SK-N-MC (cell line): Measurements from ENCODE around the gene TAPT1.

Source experiments
- DNase-seq: peaks from one replicate; pipeline ENCODE4 v3.0.0-alpha.2; 2011; ENCODE audit warnings: low read depth, low spot score
- H3K27ac ChIP-seq: fragments of 200-600 bp; sonication (generic); 2 replicates; pipeline ENCODE4 v1.5.1; 2016; ENCODE audit warnings: mixed run types
- H3K36me3 ChIP-seq: fragments of 200-600 bp; sonication (generic); 2 replicates; pipeline ENCODE4 v1.6.1; 2017; ENCODE audit warnings: antibody characterized with exemption, low read length, mixed read lengths; ENCODE audit not compliant: insufficient read depth
- H3K4me3 ChIP-seq: fragments of 200-600 bp; sonication (generic); 2 replicates; pipeline ENCODE4 v1.5.1; 2016
- H3K9ac ChIP-seq: fragments of 200-600 bp; sonication (generic); 2 replicates; pipeline ENCODE4 v1.8.0; 2017; ENCODE audit warnings: mixed run types, mixed read lengths; ENCODE audit not compliant: insufficient read length
- H3K9me3 ChIP-seq: fragments of 200-600 bp; sonication (generic); 2 replicates; pipeline ENCODE4 v1.6.1; 2017; ENCODE audit warnings: low read depth, mild to moderate bottlenecking, antibody characterized with exemption, low read length, moderate library complexity, mixed read lengths
- EZH2 ChIP-seq: fragments of 200-600 bp; sonication (generic); IDR thresholded peaks from one replicate; pipeline ENCODE4 v1.6.1; 2017; ENCODE audit warnings: antibody characterized with exemption
- FOXP2 ChIP-seq: optimal IDR thresholded peaks from 2 replicates; pipeline ENCODE3; 2011; ENCODE audit warnings: mild to moderate bottlenecking, moderate library complexity; ENCODE audit not compliant: insufficient read depth; ENCODE audit errors: extremely low read length, control extremely low read depth
- POLR2AphosphoS5 ChIP-seq: IDR thresholded peaks from 2 replicates; pipeline ENCODE4 v1.6.1; 2012; ENCODE audit warnings: mild to moderate bottlenecking, low read depth, low read length, borderline replicate concordance

TAPT1 gene

DNA sequence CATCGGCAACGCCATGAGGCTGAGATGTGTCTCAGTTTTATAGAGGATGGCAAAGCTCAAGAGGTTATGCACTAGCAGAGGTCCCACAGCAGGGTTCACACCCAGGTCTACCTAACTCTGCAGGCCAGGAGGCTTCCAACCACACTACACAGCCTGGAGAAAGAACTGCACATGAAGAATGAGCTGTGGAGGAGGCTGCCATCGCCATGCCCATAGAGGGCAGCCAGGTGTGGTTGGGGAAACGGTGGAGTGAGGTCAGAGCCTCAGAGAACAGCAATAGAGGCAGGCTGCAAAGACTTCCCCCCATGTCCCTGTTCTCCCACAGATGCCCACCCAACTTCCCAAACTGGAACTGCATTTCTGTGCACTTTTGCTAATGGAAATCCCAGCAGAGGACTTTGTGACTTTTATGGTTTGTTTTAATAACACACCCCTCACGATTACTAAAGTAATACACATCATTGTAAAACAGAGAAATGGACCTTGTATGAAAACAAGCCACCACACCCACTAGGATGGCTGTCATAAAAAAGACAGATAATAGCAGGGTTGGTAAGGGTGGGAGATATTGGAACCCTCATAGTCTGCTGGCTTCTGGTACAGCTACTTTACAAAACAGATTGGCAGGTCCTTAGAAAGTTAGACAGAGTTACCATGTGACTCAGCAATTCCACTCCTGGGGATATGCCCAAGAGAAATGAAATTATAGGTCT, 83.5 kb downstream of the TAPT1 start:
- Histone ChIP-seq H3K9me3 (no peaks in the 10 kb centered on the region), H3K4me3 (no peak overlapping the region), H3K9ac (no peak overlapping the region), H3K36me3 (no peaks in the 10 kb centered on the region), H3K27ac (no peak overlapping the region)
- TF ChIP-seq FOXP2 (no peak), EZH2 (no peak), POLR2AphosphoS5 (no peak)
- no peak for DNase-seq

DNA sequence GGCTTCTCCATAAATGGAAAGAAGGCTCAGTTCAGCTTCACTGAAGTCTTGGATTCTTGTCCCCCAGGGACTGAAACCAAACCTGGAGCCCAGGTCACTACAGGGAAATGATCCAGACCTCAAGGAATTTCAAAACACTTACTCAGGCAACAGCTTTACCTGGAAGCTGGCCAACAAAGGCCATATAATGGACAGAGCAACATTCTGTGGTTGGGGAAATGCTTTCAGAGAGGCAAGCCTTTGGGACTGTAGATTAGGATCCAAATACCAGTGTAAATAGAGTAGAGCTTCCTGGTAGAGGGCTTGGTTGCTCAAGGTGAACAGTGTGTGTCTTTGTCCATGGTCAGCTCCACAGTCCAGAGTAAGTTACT, 85.4 kb downstream of the TAPT1 start:
- Histone ChIP-seq H3K9ac (no peak overlapping the region), H3K9me3 (no peaks in the 10 kb centered on the region), H3K27ac (no peak overlapping the region), H3K4me3 (no peak overlapping the region), H3K36me3 (no peaks in the 10 kb centered on the region)
- no peak for DNase-seq
- TF ChIP-seq EZH2: no peak
- no peak for TF ChIP-seq POLR2AphosphoS5
- no peak for TF ChIP-seq FOXP2

DNA sequence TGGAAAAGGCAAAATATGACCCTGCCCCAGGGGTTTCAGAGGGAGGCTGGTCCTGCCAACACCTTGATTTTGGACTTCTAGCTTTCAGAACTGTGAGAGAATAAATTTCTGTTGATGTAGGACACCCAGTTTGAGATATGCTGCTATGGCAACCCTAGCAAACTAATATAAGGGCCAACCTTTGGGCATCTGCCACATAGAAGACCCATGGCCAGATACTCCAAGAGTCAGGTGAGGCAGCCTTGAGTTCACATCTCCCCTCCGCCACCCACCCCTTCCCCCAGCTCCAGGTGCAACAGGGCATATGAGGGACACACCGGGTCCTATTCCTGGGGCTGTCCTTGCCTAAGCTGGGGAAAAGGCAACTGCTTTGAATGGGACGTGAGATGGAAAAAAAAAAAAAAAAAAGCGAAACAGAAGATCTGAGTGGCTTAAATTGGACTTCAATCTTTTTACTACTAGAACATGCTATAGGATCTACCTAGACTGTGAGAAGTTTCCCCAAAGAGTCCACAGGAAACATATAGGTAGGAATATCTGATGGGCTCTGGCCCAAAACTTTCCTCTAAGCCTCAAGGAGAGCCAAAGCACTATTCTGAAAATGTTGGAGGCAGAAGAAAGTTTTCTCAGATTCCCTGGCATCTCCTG, 85.9 kb downstream of the TAPT1 start:
- no peak for DNase-seq
- Histone ChIP-seq H3K36me3 (no peaks in the 10 kb centered on the region), H3K9ac (no peak overlapping the region), H3K27ac (no peak overlapping the region), H3K9me3 (no peaks in the 10 kb centered on the region), H3K4me3 (no peak overlapping the region)
- no peak for TF ChIP-seq EZH2
- TF ChIP-seq FOXP2: no peak
- no peak for TF ChIP-seq POLR2AphosphoS5

DNA sequence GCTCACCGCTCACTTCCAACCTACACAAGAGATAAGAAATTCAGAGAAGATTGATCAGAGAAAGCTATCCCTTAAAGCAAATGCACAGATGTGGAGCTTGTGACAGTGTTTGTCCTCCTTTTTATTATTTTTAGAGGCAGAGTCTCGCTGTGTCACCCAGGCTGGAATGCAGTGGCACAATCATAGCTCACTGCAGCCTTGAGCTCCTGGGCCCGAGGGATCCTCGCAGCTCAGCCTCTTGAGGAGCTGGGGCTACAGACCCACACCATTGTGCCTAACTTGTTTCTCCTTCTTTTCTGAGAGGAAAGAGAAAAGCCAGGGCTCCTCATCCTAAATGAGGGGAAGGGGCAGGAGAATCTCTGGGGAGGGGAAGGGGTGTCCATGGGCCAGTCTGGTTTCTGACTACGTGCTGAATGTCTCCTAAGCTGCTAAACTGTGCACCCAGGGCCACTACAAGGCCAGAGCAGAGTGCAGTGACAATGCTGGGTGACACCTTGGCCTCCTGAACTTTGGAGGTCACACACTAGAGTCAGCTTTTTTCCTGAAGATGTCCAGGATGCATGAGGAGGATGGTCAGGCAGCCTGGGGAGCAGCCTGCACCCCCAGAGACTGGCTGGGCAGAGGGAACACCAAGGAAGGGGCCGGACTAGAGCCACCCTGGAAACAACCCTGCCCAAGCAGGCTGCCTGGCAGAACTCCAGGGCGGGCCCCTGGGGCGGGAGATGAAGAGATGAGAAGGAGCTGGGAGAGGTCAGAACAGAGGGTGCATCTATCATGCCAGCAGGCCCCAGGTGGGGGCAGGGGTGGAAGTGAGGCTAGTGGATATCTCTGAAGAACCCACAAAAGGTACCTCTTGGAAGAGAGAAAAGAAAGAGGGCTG, 87.0 kb downstream of the TAPT1 start:
- Histone ChIP-seq H3K4me3 (no peak overlapping the region), H3K36me3 (no peaks in the 10 kb centered on the region), H3K27ac (no peak overlapping the region), H3K9ac (no peak overlapping the region), H3K9me3 (no peaks in the 10 kb centered on the region)
- DNase-seq: no peak
- TF ChIP-seq FOXP2: no peak
- no peak for TF ChIP-seq POLR2AphosphoS5
- no peak for TF ChIP-seq EZH2

DNA sequence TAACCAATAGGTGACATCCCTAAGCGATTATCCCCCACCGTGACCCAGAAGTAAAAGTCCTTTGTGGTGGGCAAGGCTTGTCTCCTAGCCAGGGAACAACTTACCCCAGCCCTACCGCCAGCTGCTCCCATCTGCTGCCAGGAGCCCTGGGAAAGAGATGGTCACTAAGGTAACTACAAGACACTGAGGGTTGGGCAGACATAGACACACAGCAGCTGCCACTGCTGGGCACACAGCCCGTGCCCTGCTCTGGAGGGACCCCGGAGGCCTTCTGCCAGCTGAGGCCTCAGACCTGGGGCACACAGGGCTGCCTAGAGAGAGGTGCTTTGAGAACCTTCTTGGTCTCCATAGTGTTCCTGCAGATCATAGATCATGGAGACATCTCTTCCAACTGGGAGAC, 89.4 kb downstream of the TAPT1 start:
- no peak for DNase-seq
- H3K9me3 ChIP-seq: no peaks in the 10 kb centered on the region
- H3K4me3 ChIP-seq: no peak overlapping the region
- no peak overlapping the region for H3K27ac ChIP-seq
- H3K36me3 ChIP-seq: no peaks in the 10 kb centered on the region
- H3K9ac ChIP-seq: no peak overlapping the region
- no peak for TF ChIP-seq POLR2AphosphoS5
- no peak for TF ChIP-seq EZH2
- no peak for TF ChIP-seq FOXP2

DNA sequence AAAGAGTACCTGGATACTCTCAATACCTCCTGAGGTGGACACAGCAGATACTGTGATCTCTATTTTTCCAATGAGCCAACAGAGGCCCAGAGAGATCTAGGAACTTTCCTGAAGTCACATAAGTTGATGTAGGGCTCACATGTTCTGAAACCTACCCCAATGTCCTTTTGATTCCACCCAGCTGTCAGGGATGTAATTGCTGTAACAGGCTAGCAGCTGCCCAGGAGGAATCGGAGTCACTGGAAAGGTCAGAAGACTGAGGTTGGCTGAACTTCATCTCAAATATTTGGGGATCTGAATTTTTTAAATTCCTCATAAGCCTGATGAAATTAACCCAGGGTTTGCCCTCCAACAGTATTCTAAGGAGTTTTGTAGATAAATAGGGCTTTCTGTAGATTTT, 90.0 kb downstream of the TAPT1 start:
- no peaks in the 10 kb centered on the region for H3K36me3 ChIP-seq
- no peak overlapping the region for H3K9ac ChIP-seq
- no peaks in the 10 kb centered on the region for H3K9me3 ChIP-seq
- H3K4me3 ChIP-seq: no peak overlapping the region
- no peak for TF ChIP-seq POLR2AphosphoS5
- TF ChIP-seq EZH2: no peak
- TF ChIP-seq FOXP2: no peak
- no peak for DNase-seq
- H3K27ac ChIP-seq: no peak overlapping the region

DNA sequence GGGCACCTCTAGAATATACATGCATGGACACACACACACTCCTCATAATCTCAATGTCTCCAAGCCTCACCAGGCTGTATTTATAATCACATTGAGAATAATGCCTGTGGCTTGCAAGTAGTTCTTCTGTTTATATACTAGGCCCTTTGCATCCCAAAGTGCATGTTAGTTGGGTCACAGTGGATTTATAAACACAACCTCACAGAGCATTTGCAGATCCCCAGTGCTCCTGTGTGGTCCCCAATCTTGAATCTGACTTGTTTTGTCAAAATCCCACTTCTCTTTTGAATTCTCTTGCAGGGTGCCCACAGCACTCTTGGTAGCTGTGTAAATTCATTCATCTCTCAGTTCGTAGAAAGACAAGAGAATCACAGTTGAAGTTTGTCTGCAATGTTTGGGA, 92.9 kb downstream of the TAPT1 start:
- DNase-seq: no peak
- Histone ChIP-seq H3K36me3 (no peaks in the 10 kb centered on the region), H3K9me3 (no peaks in the 10 kb centered on the region)

DNA sequence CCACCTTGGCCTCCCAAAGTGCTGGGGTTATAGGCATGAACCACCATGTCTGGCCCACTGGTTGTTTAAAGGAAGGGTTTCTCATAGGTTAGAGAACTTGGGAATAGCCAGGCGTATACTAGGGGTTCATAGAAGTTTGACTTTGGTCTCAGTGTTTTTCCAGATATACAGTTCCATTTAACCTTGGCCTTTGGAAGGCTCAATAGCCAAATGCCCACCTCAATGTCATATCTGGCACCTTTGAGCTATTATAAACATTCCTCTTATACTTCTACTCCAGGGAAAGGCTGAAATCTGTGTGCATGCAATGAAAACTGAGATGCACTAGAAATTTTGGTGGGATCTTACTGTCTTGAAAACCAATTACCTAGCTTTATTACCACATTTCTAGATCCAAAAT, 95.0 kb downstream of the TAPT1 start:
- Histone ChIP-seq H3K9me3 (no peaks in the 10 kb centered on the region), H3K4me3 (no peak overlapping the region), H3K27ac (no peak overlapping the region), H3K9ac (no peak overlapping the region), H3K36me3 (no peaks in the 10 kb centered on the region)
- no peak for DNase-seq
- TF ChIP-seq POLR2AphosphoS5 (no peak), FOXP2 (no peak), EZH2 (no peak)

More for the DNA sequence above, 92.9 kb downstream of the TAPT1 start:
- Histone ChIP-seq H3K27ac (no peak overlapping the region), H3K9ac (no peak overlapping the region), H3K4me3 (no peak overlapping the region)
- TF ChIP-seq POLR2AphosphoS5: no peak
- no peak for TF ChIP-seq FOXP2
- no peak for TF ChIP-seq EZH2
